GM19239 (cell line): Measurements from ENCODE around the gene RIPOR2.
A peak's percentile ranks its signal among the peaks of the same experiment; 100 is the strongest.
"Not testable (repeated sequence)": the region's sequence is repeated elsewhere in the genome, so short reads cannot be mapped to it uniquely, and the experiment has no call there.

Source experiments
- DNase-seq: peaks from one replicate; pipeline ENCODE4 v3.0.0; 2011; ENCODE audit warnings: low spot score; ENCODE audit not compliant: insufficient read length
- FAIRE-seq: peaks from 2 replicates; lab custom pipeline; 2011; peaks lifted over from hg19 to GRCh38; lab: Jason Lieb, UNC

Gene RIPOR2

GRCh38 chr6:24777227-24777626, 158.5 kb downstream of the RIPOR2 start:
- FAIRE-seq (no peak), DNase-seq (no peak)

GRCh38 chr6:24775520-24776058, 160.2 kb downstream of the RIPOR2 start:
- no peak for FAIRE-seq

GRCh38 chr6:24774696-24775519, 160.9 kb downstream of the RIPOR2 start, which contains the start of gene GMNN:
GMNN (plus strand) TSS chr6:24774937; CDS start chr6:24777247, 2,310 bp downstream.
- FAIRE-seq (peak; percentile 90), DNase-seq (peak; percentile 85)

More at GRCh38 chr6:24775520-24776058, 160.2 kb downstream of the RIPOR2 start:
- no peak for DNase-seq

GRCh38 chr6:24768361-24768760, 167.4 kb downstream of the RIPOR2 start:
- no peak for DNase-seq

DNA sequence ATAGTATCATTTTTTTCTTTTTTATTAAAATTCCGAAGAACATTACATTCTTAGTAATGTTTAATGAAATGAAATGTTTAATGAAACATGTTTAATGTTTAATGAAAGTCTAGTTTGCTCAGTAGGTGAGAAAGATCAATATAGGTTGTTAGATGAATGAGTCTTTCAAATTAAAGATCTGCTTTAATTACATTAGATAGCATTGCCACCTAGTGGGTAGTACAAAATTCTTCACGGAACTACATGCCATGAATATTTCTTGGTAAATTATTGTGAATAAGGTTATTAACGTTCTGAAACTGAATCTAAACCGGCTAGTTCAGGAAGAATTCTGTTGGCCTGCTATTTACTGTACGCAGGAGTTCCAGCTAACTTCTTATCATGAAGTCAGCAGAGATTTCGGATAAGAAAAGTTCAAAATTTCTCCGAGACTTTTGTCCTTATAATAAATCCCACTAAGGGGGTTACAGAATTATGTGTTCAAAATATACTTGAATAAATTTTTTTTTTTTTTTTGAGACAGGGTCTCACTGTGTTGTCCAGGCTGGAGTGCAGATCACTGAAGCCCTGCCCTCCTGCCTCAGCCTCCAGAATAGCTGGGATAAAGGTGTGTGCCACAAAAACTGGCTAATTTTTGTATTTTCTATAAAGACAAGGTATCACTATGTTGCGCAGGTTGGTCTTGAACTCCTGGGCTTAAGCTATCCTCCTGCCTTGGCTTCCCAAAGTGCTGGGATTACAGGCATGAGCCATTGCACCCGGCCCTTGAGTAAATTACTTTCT, 168.9 kb downstream of the RIPOR2 start:
- DNase-seq: peak; percentile 13
- FAIRE-seq: no peak

More at GRCh38 chr6:24768361-24768760, 167.4 kb downstream of the RIPOR2 start:
- FAIRE-seq: no peak

DNA sequence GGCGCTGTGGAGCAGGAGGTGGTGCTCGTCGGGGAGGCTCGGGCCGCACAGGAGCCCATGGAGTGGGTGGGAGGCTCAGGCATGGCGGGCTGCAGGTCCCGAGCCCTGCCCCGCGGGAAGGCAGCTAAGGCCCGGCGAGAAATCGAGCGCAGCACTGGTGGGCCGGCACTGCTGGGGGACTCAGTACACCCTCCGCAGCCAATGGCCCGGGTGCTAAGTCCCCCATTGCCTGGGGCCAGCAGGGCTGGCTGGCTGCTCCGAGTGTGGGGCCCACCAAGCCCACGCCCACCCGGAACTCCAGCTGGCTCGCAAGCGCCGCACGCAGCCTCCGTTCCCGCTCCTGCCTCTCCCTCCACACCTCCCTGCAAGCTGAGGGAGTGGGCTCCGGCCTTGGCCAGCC, 169.8 kb downstream of the RIPOR2 start:
- not testable (repeated sequence) for DNase-seq, FAIRE-seq

DNA sequence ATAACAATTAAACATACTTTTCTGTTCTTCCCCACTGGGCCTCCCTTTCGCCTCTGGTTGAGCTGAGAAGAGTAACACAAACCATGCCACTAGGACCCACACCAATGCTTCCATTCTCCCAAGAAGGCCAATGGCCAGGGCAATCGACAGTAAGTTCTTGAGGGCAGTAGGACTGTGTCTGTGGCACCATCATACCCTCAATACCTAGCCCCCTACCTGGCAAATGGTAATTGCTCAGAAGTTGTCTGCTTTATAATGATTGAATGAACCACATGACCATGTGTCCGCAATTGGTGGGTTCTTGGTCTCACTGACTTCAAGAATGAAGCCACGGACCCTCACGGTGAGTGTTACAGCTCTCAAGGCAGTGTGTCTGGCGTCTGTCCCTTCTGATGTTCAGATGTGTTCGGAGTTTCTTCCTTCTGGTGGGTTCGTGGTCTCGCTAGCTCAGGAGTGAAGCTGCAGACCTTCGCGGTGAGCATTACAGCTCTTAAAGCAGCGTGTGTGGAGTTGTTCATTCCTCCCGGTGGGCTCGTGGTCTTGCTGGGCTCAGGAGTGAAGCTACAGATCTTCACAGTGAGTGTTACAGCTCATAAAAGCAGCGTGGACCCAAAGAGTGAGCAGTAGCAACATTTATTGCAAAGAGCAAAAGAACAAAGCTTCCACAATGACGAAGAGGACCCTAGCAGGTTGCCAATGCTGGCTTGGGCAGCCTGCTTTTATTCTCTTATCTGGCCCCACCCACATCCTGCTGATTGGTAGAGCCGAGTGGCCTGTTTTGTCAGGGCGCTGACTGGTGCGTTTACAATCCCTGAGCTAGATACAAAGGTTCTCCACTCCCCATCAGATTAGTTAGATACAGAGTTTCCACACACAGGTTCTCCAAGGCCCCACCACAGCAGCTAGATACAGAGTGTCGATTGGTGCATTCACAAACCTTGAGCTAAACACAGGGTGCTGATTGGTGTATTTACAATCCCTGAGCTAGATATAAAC, 170.6 kb downstream of the RIPOR2 start:
- not testable (repeated sequence) for FAIRE-seq, DNase-seq

DNA sequence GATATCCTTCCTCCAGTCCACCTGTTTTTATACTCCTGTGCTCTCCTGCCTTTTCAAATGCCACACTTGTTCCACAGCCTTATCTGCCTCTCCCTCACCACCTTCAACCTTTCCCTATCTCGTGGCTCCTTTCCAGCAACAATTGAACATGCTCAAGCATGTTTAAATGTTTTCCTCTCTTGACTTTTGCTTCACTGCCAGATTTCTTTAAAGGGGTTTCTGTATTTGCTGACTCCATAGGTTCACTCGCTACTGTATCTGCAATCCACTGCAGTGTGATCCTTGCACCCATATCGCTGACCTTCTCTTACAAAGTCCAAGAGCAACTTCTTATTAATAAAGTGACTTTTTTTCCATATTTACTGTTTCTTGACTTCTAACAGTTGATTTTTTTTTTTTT, 172.2 kb downstream of the RIPOR2 start:
- FAIRE-seq (no peak), DNase-seq (no peak)

DNA sequence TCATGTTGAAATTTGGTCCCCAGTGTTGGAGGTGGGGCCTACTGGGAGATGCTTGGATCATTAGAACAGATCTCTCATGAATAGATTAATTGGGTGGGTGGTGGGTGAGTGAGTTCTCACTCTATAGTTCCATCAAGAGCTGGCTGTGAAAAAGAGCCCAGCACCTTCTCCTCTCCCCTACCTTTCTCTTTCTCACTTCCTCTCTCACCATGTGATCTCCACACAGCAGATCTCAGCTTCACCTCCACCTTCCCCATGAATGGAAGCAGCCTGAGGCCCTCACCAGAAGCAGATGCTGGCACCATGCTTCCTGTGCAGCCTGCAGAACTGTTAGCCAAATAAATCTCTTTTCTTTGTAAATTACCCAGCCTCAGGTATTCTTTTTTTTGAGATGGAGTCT, 173.9 kb downstream of the RIPOR2 start:
- FAIRE-seq (no peak), DNase-seq (no peak)

DNA sequence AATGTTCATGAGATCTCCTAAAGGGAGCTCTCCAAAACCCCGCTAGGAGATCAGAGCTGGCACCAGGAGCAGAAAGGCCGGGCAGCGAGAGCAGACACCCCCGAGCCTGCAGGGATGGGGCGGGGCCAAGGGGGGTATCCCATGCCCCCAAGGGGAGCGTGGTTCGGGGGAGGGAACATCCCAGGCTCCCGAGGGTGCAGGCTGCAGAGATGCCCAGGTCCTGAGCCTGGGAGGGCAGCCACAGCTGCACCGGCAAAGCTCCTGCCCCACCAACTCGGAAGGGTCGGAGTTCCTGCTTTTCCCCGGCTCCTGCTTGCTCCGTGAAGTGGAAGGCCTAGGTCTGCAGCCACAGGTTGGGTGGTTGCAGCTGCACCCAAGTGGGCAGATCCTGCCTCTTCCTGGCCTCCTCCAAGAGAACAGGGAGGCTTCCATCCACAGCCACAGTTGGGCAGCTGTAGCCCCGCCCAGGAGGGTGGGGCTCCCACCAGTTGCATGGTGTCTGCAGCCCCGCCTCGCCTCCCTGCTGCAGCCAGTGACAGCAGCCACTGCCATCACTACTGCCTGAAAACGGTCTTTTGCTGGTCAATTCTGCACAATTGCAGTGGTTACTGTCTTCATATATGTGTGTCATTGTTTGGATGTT, 174.4 kb downstream of the RIPOR2 start:
- DNase-seq (no peak), FAIRE-seq (no peak)

DNA sequence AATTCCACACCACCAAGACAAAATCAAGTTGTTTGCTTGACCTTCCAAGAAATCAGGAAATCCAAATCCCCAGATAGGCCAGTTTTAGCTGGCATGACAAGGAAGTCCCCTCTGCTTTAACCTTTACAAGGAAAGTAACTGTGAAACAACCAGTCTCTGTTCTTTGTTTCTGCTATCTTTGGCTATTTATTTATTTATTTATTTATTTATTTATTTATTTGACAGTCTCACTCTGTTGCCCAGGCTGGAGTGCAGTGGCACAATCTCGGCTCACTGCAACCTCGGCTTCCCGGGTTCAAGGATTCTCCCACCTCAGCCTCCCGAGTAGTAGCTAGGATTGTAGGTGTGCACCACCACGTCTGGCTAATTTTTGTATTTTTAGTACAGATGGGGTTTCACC, 175.6 kb downstream of the RIPOR2 start:
- no peak for FAIRE-seq
- DNase-seq: no peak

- FAIRE-seq (no peak), DNase-seq (no peak)
Observed at GRCh38 chr6:24759718-24760117, 176.0 kb downstream of the RIPOR2 start.

- DNase-seq (no peak), FAIRE-seq (no peak)
Observed at GRCh38 chr6:24757611-24758010, 178.1 kb downstream of the RIPOR2 start.

- DNase-seq (no peak), FAIRE-seq (no peak)
Observed at GRCh38 chr6:24755279-24755678, 180.5 kb downstream of the RIPOR2 start.

DNA sequence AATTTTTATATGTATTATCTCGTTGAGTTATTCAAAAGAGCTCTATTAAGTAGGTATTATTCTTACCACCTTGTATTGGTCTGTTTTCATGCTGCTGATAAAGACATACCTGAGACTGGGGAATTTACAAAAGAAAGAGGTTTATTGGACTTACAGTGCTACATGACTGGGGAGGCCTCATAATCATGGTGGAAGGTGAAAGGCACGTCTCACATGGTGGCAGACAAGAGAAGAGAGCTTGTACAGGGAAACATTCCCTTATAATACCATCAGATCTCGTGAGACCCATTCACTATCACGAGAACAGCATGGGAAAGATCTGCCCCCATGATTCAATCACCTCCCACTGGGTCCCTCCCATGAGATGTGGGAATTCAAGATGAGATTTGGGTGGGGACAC, 181.4 kb downstream of the RIPOR2 start:
- not testable (repeated sequence) for FAIRE-seq, DNase-seq
